Measurements from ENCODE around the gene ABHD2. TPM values are rescaled to one million over a fixed set of nuclear protein-coding genes. Genes with fewer than 3 reads are reported as not detected.

Gene ABHD2
- total and polyA plus RNA-seq, 2 donors (not counting 3 experiments of a cell fraction or from before 2014, with no cell fraction given): 14.0 to 62.2 TPM

DNA sequence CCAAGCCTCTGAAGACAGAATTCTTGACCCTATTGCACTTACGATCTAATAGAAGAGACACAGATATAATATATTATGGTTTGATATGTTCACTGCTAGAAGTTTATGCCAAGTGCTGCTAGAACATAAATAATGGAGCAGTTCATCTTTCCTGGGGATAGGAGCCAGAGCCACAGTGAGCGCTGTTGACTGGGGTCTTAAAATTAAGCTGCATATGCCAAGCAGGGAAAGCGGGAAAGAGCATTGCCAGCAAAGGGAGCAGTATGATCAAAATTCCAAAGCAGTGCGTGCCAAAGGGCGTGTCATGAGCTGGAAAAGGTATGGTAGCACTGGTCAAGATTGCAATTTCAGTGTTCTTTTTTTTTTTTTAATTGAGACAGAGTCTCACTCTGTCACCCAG, 49.1 kb upstream of the ABHD2 start:
- BruUV-seq (replicated peaks): no TSS peak
- no peaks in the 10 kb centered on the region for H4K20me1 ChIP-seq (replicated peaks; ENCODE audit: control insufficient read depth, extremely low read depth, insufficient read depth, low read length)
- H3K9me1 ChIP-seq (replicated peaks; ENCODE audit: control insufficient read depth, extremely low read depth, insufficient read depth, low read length): no peaks in the 10 kb centered on the region
- H3K36me3 ChIP-seq (ENCODE audit: control insufficient read depth in 2 of 2, extremely low read depth in 1 of 2, insufficient read depth in 2 of 2, low read length in 2 of 2): no peaks in the 10 kb centered on the region
- no peaks in the 10 kb centered on the region for H3K9me3 ChIP-seq (replicated peaks; ENCODE audit: control insufficient read depth, insufficient read depth, low read length)
- H3K4me2 ChIP-seq (ENCODE audit: insufficient read depth, low read length): no peak overlapping the region
- no peaks in the 10 kb centered on the region for H3K79me2 ChIP-seq (ENCODE audit: control insufficient read depth, insufficient read depth, low read length)
- intact Hi-C loops (cut with micrococcal nuclease) (no loop called here), dilution Hi-C loops (cut with MboI; ENCODE audit: extremely low pct_ligation_motif_present, low sequenced_read_pairs) (no loop called here)
- no peak overlapping the region for H3K4me3 ChIP-seq (replicated peaks in 1 of 3; ENCODE audit: insufficient read depth in 1 of 3, low read depth in 1 of 3, low read length in 3 of 3)
- no peaks in the 10 kb centered on the region for H3K4me1 ChIP-seq (ENCODE audit: control insufficient read depth, extremely low read depth, insufficient read depth, low read length)
- ChIA-PET POLR2A (interaction anchor here (0.6 to 1.0 kb wide), 2 partner anchors 206 to 571 kb away, joined by 6 to 7 read pairs; partner anchors contain the start of gene MRPS11), CTCF (no interaction called here)
- no peak overlapping the region for H2AFZ ChIP-seq (ENCODE audit: low read depth, low read length)
- TF ChIP-seq FOS (IDR thresholded peaks at IDR 0.05; ENCODE audit: borderline replicate concordance, insufficient read depth, low read length): no peak
- no peak for TF ChIP-seq JUN (IDR thresholded peaks at IDR 0.05; ENCODE audit: borderline replicate concordance, insufficient read depth, insufficient read length, low read depth)
- no peak for TF ChIP-seq MYC (IDR thresholded peaks at IDR 0.05; ENCODE audit: low read depth, low read length)
- no peak for TF ChIP-seq EZH2 (IDR thresholded peaks at IDR 0.05; ENCODE audit: borderline replicate concordance, low read depth, low read length, severe bottlenecking)
- TF ChIP-seq, protein P1, sequence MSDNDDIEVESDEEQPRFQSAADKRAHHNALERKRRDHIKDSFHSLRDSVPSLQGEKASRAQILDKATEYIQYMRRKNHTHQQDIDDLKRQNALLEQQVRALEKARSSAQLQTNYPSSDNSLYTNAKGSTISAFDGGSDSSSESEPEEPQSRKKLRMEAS (IDR thresholded peaks at IDR 0.05; ENCODE audit: insufficient read depth, insufficient read length): no peak
- TF ChIP-seq GATA2 (IDR thresholded peaks at IDR 0.05; ENCODE audit: insufficient read depth, insufficient read length, low read depth, low read length): no peak
- TF ChIP-seq, protein P2, sequence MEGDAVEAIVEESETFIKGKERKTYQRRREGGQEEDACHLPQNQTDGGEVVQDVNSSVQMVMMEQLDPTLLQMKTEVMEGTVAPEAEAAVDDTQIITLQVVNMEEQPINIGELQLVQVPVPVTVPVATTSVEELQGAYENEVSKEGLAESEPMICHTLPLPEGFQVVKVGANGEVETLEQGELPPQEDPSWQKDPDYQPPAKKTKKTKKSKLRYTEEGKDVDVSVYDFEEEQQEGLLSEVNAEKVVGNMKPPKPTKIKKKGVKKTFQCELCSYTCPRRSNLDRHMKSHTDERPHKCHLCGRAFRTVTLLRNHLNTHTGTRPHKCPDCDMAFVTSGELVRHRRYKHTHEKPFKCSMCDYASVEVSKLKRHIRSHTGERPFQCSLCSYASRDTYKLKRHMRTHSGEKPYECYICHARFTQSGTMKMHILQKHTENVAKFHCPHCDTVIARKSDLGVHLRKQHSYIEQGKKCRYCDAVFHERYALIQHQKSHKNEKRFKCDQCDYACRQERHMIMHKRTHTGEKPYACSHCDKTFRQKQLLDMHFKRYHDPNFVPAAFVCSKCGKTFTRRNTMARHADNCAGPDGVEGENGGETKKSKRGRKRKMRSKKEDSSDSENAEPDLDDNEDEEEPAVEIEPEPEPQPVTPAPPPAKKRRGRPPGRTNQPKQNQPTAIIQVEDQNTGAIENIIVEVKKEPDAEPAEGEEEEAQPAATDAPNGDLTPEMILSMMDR (IDR thresholded peaks at IDR 0.05; ENCODE audit: extremely low read depth in 1 of 2, insufficient read depth in 1 of 2, low read depth in 1 of 2, low read length in 2 of 2): no peak
- no peak for TF ChIP-seq POLR2A (IDR thresholded peaks at IDR 0.05; ENCODE audit: low read depth, low read length)
- no peak for TF ChIP-seq POLR2AphosphoS5 (IDR thresholded peaks at IDR 0.05; ENCODE audit: insufficient read depth, low read depth, low read length)
- H3K27ac ChIP-seq (ENCODE audit: insufficient read depth, low read depth, low read length): no peak overlapping the region
- DNase-seq (ENCODE audit: low read depth, low spot score) (no peak), FAIRE-seq (no peak)
- no peak overlapping the region for H3K9ac ChIP-seq (replicated peaks; ENCODE audit: extremely low read depth, insufficient read depth, low read length)
- H3K27me3 ChIP-seq (ENCODE audit: control insufficient read depth in 2 of 2, insufficient read depth in 2 of 2, low read length in 2 of 2): peaks cover 0 to 3% of the 10 kb centered on the region in 2 experiments

Data from endothelial cell of umbilical vein (primary cell).